Activated B cell treated with CpG ODN at 0.5 μM for 24 hours (primary cell): ENCODE results near the gene MAFG. TPM values are rescaled to one million over a fixed set of nuclear protein-coding genes. Genes with fewer than 3 reads are reported as not detected.
A peak's percentile ranks its signal among the peaks of the same experiment; 100 is the strongest.

Source experiments
- ATAC-seq: fragments of 200-7000 bp; cut with Tn5 transposase; one replicate; pipeline ENCODE4 v1.10.0; 2021; ENCODE audit warnings: low read depth, mild to moderate bottlenecking, moderate library complexity
- CTCF ChIA-PET: fragments of 350-600 bp; sonication (Branson Sonifier 250); formaldehyde crosslinking; loops from one replicate; lab custom pipeline; 2021; ENCODE audit warnings: antibody characterized with exemption; lab: Charles Lee
- POLR2A ChIA-PET: fragments of 350-600 bp; sonication (Branson Sonifier 250); formaldehyde crosslinking; loops from one replicate; lab custom pipeline; 2021; ENCODE audit warnings: antibody characterized with exemption; lab: Charles Lee
- DNase-seq: peaks from one replicate; pipeline ENCODE4 v3.0.0; 2022
- H3K27ac Mint-ChIP-seq: one replicate; pipeline ENCODE4 v1.8.0; 2020; ENCODE audit warnings: mixed read lengths
- H3K27me3 Mint-ChIP-seq: one replicate; pipeline ENCODE4 v1.8.0; 2021; ENCODE audit warnings: mixed read lengths
- H3K36me3 Mint-ChIP-seq: one replicate; pipeline ENCODE4 v1.8.0; 2021; ENCODE audit warnings: low read depth, mixed read lengths
- H3K4me1 Mint-ChIP-seq: one replicate; pipeline ENCODE4 v1.8.0; 2021; ENCODE audit warnings: mixed read lengths
- H3K4me3 Mint-ChIP-seq: one replicate; pipeline ENCODE4 v1.8.0; 2020; ENCODE audit warnings: mild to moderate bottlenecking, mixed read lengths
- H3K9me3 Mint-ChIP-seq: one replicate; pipeline ENCODE4 v1.8.0; 2020; ENCODE audit warnings: mixed read lengths
- intact Hi-C: fragments of 100-400 bp; cut with micrococcal nuclease; formaldehyde crosslinking; loops from one replicate; pipeline ENCODE4 v1.15.1; 2024
- total RNA-seq: library from RNA; stranded (reverse); gene quantifications from 2 replicates; pipeline ENCODE4 v1.2.3, GENCODE V29; 2022
- TF ChIP-seq, protein P1 (sequence below): fragments of 200-600 bp; IDR thresholded peaks from one replicate; pipeline ENCODE4 v1.8.0; 2022; ENCODE audit warnings: antibody characterized with exemption, mild to moderate bottlenecking

Gene MAFG
- total RNA-seq, 1 donor from 2014 or later, result 30.7 TPM

DNA sequence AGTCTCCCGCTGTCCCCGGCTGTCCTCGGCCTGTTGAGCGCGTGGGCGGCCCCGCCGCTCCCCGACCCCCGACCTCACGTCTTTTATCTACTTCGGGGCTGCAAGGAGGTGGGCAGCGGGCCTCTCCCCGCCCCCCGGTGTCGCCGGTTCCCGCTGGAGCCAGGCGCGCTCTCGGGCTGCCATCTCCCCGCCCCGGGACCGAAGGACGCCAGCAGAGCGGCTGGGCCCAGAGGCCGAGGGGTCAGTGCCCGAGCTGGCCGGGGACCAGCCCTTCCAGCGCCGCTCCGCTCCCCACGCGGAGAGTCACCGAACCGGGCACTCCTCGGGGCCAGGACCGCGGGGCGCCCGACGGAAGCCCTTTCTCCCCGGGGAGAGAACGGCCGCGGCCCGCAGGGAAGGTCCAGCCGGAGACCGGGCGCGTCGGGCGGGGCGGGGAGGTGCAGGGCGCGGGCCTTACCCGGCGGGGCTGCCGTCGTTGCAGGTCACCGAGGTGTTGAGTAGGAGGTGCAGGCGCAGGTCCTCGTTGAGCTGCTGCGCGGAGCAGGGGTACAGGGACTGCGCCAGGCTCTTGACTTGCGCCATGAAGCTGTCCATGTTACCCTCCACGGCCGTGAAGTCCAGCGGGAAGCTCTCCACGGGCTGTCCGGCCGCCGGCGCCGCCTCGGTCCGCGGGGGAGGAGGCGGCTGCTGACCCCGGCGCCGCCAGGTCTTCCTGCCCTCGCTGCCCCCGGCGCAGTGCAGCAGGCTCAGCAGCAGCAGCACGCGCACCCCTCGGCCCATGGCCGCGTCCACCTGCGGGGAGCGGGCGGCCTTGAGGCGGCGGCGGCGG, 32.8 kb upstream of the MAFG start:
- Mint-ChIP-seq H3K27ac (no peak overlapping the region), H3K27me3 (peaks cover 25% of the 10 kb centered on the region), H3K9me3 (no peaks in the 10 kb centered on the region), H3K36me3 (no peaks in the 10 kb centered on the region), H3K4me3 (no peak overlapping the region), H3K4me1 (peaks cover 4% of the 10 kb centered on the region)
- ChIA-PET POLR2A (interaction anchor here (0.5 to 1.4 kb wide), 9 partner anchors 8 to 138 kb away, joined by 3 to 11 read pairs (median 3); partner anchors contain the start of genes CENPX and DCXR), CTCF (interaction anchor here (0.5 to 2.0 kb wide), 21 partner anchors 7 to 246 kb away, joined by 3 to 59 read pairs (median 5); partner anchors contain the start of genes ASPSCR1, CENPX, DCXR and GPS1)
- TF ChIP-seq, protein P1, sequence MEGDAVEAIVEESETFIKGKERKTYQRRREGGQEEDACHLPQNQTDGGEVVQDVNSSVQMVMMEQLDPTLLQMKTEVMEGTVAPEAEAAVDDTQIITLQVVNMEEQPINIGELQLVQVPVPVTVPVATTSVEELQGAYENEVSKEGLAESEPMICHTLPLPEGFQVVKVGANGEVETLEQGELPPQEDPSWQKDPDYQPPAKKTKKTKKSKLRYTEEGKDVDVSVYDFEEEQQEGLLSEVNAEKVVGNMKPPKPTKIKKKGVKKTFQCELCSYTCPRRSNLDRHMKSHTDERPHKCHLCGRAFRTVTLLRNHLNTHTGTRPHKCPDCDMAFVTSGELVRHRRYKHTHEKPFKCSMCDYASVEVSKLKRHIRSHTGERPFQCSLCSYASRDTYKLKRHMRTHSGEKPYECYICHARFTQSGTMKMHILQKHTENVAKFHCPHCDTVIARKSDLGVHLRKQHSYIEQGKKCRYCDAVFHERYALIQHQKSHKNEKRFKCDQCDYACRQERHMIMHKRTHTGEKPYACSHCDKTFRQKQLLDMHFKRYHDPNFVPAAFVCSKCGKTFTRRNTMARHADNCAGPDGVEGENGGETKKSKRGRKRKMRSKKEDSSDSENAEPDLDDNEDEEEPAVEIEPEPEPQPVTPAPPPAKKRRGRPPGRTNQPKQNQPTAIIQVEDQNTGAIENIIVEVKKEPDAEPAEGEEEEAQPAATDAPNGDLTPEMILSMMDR, result no peak
- intact Hi-C loops, result loop anchor here (5.0 kb wide), 1 partner anchor 137 kb away; the partner anchor contains the start of gene FASN
- DNase-seq, result peak; percentile 32
- no peak for ATAC-seq

DNA sequence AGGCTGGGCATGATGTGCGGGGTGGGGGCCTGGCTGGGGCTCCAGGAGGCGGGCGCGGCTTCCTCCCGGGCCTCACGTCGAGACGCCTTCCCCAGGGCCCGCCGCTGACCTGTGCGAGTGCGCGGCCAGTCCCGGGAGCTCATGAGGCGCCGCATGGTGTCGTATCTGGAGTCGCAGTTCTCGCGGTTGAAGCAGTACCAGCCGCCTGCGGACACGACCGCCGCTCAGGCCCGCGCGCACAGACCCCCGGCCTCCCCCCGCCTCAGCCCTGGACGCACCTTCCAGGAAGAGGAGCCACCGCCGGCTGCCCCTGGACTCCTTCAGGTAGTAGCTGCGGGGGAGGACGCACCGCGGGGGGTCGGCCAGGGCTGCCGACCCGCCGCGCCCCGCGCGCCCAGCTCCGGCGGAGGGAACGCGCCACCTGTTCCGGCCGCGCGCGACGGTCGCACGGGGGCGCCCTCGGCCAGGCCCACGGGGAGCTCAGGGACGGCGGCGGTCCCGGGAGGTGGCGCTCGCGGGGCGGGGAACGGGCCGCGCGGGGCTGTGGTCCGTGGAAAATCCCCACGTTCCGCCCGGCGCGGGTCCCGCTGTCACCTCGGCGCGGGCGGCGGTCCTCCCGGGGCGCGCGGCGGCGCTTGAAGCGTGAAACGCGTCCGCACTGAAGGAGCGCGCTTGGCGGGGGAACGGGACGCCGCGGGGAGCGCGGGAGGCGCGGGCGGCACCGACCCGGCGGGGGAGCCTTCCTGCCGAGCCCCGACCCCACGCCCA, 32.0 kb upstream of the MAFG start:
- no peak overlapping the region for H3K4me3 Mint-ChIP-seq
- POLR2A ChIA-PET, result interaction anchor here (0.6 to 1.4 kb wide), 10 partner anchors 8 to 757 kb away, joined by 3 to 11 read pairs (median 4); partner anchors contain the start of genes ASPSCR1, CENPX, DCXR and FN3KRP
- no peaks in the 10 kb centered on the region for H3K9me3 Mint-ChIP-seq
- TF ChIP-seq, protein P1, result peak; percentile 20
- intact Hi-C loops, result loop anchor here (1.0 to 5.0 kb wide), 3 partner anchors 62 to 194 kb away; partner anchors contain the start of gene FASN
- ATAC-seq (peak; percentile 95), DNase-seq (peak; percentile 90)
- no peak overlapping the region for H3K27ac Mint-ChIP-seq
- CTCF ChIA-PET, result interaction anchor here (0.5 to 2.0 kb wide), 27 partner anchors 8 to 440 kb away, joined by 3 to 59 read pairs (median 4); partner anchors contain the start of genes ASPSCR1, CENPX, DCXR and GPS1
- H3K36me3 Mint-ChIP-seq, result no peaks in the 10 kb centered on the region
- H3K27me3 Mint-ChIP-seq, result peaks cover 25% of the 10 kb centered on the region
- H3K4me1 Mint-ChIP-seq, result peaks cover 4% of the 10 kb centered on the region

DNA sequence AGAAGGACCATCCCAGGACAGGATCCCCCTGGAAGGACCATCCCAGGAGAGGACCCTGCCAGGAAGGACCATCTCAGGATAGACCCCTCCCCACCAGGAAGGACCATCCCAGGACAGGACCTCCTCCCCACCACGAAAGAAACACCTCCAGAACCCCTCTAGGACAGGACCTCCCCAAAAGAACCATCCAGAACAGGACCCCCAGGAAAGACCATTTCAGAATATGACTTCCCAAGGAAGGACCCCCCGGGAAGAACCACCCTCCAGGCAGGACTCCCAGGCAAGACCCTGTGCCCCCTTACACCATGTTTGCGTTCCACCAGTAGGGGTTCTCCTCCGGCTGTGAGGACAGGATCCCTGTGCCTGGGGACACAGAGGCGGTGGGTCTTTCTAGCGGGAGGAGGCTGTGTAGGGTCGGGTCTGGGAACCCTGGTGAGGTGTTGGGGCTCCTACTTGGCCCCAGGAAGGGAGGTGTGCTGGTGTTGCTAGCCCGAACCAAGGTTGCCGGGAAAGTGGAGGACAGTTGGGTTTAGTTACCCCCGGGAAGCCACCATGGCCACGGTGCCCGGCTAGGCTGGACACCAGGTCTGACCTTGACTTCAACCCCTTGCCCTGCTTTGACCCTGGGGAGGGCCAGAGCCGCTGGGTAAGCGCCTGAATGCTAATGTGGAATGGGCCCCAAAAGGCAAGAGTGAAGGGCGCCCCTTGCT, 31.3 kb upstream of the MAFG start:
- Mint-ChIP-seq H3K27me3 (peaks cover 18% of the 10 kb centered on the region), H3K4me1 (peaks cover 4% of the 10 kb centered on the region), H3K4me3 (peak overlapping the region; percentile 46), H3K27ac (no peak overlapping the region), H3K36me3 (no peaks in the 10 kb centered on the region), H3K9me3 (no peaks in the 10 kb centered on the region)
- ATAC-seq (no peak), DNase-seq (no peak)
- intact Hi-C loops, result loop anchor here (1.0 kb wide), 2 partner anchors 63 to 195 kb away; no protein-coding TSS in a partner anchor
- TF ChIP-seq, protein P1, result no peak
- ChIA-PET POLR2A (interaction anchor here (0.6 to 1.4 kb wide), 9 partner anchors 8 to 758 kb away, joined by 3 to 11 read pairs (median 4); partner anchors contain the start of genes ASPSCR1, CENPX, DCXR and FN3KRP), CTCF (interaction anchor here (0.6 to 2.0 kb wide), 25 partner anchors 9 to 440 kb away, joined by 3 to 59 read pairs (median 4); partner anchors contain the start of genes ASPSCR1, CENPX, DCXR and LRRC45)

DNA sequence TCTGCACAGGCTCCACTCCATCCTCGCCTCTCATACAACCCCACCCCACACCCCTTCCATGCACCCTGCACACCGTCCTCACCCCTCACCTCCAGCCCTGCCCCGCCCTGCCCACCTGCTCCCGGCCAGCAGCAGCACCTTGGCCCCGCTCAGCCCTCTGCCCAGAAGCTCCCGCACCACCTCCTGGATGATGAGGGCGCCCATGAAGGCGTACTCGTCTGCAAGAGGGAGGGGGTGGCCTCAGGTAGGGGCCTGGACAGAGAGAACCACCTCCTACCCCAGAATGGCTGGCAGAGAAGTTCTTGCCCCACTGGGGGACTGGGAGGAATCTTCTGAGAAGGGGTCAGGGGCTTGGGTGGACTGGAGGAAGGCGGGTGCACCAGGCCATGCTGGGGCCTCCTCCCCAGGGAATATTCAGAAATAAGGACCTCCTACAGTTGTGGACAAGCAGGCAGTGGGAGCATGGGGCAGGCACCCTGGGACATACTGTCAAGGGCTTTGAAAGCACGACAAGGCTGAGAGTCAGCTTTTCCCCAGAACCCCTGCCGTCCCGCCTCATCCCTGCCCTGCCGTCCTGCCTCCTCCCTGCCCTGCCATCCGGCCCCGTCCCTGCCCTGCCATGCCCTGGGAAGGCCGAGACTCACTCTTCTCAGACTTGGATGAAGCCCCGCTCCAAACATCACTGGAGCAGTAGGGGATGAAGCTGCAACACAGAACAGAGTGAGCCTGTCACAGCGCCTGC, 30.3 kb upstream of the MAFG start:
- CTCF ChIA-PET, result no interaction called here
- Mint-ChIP-seq H3K9me3 (no peaks in the 10 kb centered on the region), H3K36me3 (no peaks in the 10 kb centered on the region), H3K27me3 (peaks cover 17% of the 10 kb centered on the region), H3K4me1 (peaks cover 4% of the 10 kb centered on the region), H3K27ac (no peak overlapping the region), H3K4me3 (no peak overlapping the region)
- intact Hi-C loops, result no loop called here
- POLR2A ChIA-PET, result no interaction called here
- TF ChIP-seq, protein P1, result no peak
- ATAC-seq, result no peak
- no peak for DNase-seq
